Measurements from ENCODE around the gene COX6A1.

- TF ChIP-seq CTCF (conservative IDR thresholded peaks at IDR 0.05; ENCODE audit: low read depth, low read length) = no peak
- TF ChIP-seq EZH2phosphoT487 (IDR thresholded peaks at IDR 0.05; ENCODE audit: borderline replicate concordance, low read length) = no peak
- TF ChIP-seq EZH2 (IDR thresholded peaks at IDR 0.05; ENCODE audit: low read length, unreplicated experiment) = no peak
Measured at GRCh38 chr12:120406069-120406468, 31.8 kb upstream of the COX6A1 start.

Data from PC-3 (cell line).